ENCODE results near the gene KRR1.

DNA sequence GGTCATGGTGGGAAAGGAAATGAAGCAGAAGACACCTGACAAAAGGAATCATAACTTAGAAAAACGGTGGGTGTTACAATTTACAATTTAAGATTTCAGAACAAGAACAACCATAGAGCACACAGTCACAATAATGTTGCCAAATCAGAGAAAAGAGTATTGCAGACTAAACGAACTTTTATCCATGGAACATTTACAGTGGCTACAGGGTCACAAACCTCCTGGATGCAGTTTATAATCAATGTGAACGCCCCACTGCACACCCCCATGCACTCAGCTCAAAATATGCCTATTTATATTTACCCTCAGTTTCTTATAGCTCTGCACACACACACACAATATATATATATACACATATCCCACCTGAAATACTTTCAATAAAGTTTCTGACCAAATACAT, 8.0 kb downstream of the KRR1 start:
- TF ChIP-seq, protein P1, sequence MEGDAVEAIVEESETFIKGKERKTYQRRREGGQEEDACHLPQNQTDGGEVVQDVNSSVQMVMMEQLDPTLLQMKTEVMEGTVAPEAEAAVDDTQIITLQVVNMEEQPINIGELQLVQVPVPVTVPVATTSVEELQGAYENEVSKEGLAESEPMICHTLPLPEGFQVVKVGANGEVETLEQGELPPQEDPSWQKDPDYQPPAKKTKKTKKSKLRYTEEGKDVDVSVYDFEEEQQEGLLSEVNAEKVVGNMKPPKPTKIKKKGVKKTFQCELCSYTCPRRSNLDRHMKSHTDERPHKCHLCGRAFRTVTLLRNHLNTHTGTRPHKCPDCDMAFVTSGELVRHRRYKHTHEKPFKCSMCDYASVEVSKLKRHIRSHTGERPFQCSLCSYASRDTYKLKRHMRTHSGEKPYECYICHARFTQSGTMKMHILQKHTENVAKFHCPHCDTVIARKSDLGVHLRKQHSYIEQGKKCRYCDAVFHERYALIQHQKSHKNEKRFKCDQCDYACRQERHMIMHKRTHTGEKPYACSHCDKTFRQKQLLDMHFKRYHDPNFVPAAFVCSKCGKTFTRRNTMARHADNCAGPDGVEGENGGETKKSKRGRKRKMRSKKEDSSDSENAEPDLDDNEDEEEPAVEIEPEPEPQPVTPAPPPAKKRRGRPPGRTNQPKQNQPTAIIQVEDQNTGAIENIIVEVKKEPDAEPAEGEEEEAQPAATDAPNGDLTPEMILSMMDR (IDR thresholded peaks at IDR 0.05), result no peak
- TF ChIP-seq POLR2A (IDR thresholded peaks at IDR 0.05), result no peak
